Hepatocyte (in vitro differentiated cells): Measurements from ENCODE around the gene LRRC73. TPM values are rescaled to one million over a fixed set of nuclear protein-coding genes. Genes with fewer than 3 reads are reported as not detected.
"Not testable (repeated sequence)": the region's sequence is repeated elsewhere in the genome, so short reads cannot be mapped to it uniquely, and the experiment has no call there.

Source experiments
- DNase-seq: peaks from one replicate; pipeline ENCODE4 v3.0.0-alpha.2; 2016; ENCODE audit warnings: low spot score
- H2AFZ ChIP-seq: fragments of 200-600 bp; sonication (generic); 2 replicates; pipeline ENCODE4 v1.6.0; 2016; ENCODE audit warnings: antibody characterized with exemption, mild to moderate bottlenecking
- H3K27ac ChIP-seq: fragments of 200-600 bp; sonication (generic); 2 replicates; pipeline ENCODE4 v1.5.1; 2016; ENCODE audit warnings: mild to moderate bottlenecking
- H3K27me3 ChIP-seq: fragments of 200-600 bp; sonication (generic); 2 replicates; pipeline ENCODE4 v1.6.1; 2016
- H3K36me3 ChIP-seq: fragments of 200-600 bp; sonication (generic); replicated peaks from 2 replicates; pipeline ENCODE4 v1.5.1; 2016; ENCODE audit warnings: low read depth; ENCODE audit not compliant: insufficient read depth
- H3K4me1 ChIP-seq: fragments of 200-600 bp; sonication (generic); 2 replicates; pipeline ENCODE4 v1.5.1; 2016; ENCODE audit warnings: mild to moderate bottlenecking, moderate library complexity; ENCODE audit not compliant: insufficient read depth
- H3K4me2 ChIP-seq: fragments of 200-600 bp; sonication (generic); 2 replicates; pipeline ENCODE4 v1.6.0; 2016
- H3K4me3 ChIP-seq: fragments of 200-600 bp; sonication (generic); 2 replicates; pipeline ENCODE4 v1.5.1; 2016; ENCODE audit warnings: mild to moderate bottlenecking
- H3K79me2 ChIP-seq: fragments of 200-600 bp; sonication (generic); 2 replicates; pipeline ENCODE4 v1.6.0; 2017; ENCODE audit warnings: mild to moderate bottlenecking
- H3K9me2 ChIP-seq: fragments of 200-600 bp; sonication (generic); replicated peaks from 2 replicates; pipeline ENCODE4 v1.6.0; 2017; ENCODE audit warnings: mild to moderate bottlenecking; ENCODE audit not compliant: insufficient read depth
- H3K9me3 ChIP-seq: fragments of 200-600 bp; sonication (generic); 2 replicates; pipeline ENCODE4 v1.5.1; 2016; ENCODE audit warnings: low read depth, mild to moderate bottlenecking
- H4K20me1 ChIP-seq: fragments of 200-600 bp; sonication (generic); 2 replicates; pipeline ENCODE4 v1.6.0; 2016; ENCODE audit warnings: mild to moderate bottlenecking; ENCODE audit not compliant: insufficient read depth, poor library complexity, severe bottlenecking
- EZH2 ChIP-seq: fragments of 200-600 bp; sonication (generic); IDR thresholded peaks from 2 replicates; pipeline ENCODE4 v1.6.1; 2016; ENCODE audit warnings: antibody characterized with exemption, mild to moderate bottlenecking, borderline replicate concordance
- EZH2phosphoT487 ChIP-seq: fragments of 200-600 bp; sonication (generic); IDR thresholded peaks from one replicate; pipeline ENCODE4 v1.6.1; 2018; ENCODE audit warnings: antibody characterized with exemption, mild to moderate bottlenecking, low read depth, moderate library complexity; ENCODE audit not compliant: unreplicated experiment, severe bottlenecking
- WGBS: methylation state at CpG from one replicate; pipeline ENCODE4 v1.1.6; 2016; ENCODE audit warnings: low lambda C conversion rate; ENCODE audit errors: missing lambda C conversion rate; 5-methylcytosine and 5-hydroxymethylcytosine counted together
- polyA plus RNA-seq: library from polyadenylated mRNA; unstranded; fragments of >200 nt; fragmentation: Nextera tagmentation; extraction: Ambion mirVana; gene quantifications from 2 replicates; pipeline ENCODE4 v1.2.1, GENCODE V29; 2016
- total RNA-seq: library from RNA; depleted of rRNA; stranded (reverse); fragments of >200 nt; gene quantifications from 2 replicates; pipeline ENCODE4 v1.2.3, GENCODE V29; 2014
- TF ChIP-seq, protein P1 (sequence below): fragments of 200-600 bp; sonication (generic); IDR thresholded peaks from 2 replicates; pipeline ENCODE4 v1.5.1; 2016; ENCODE audit warnings: antibody characterized with exemption, mild to moderate bottlenecking; ENCODE audit not compliant: poor library complexity

The LRRC73 gene
- total and polyA plus RNA-seq, 2 experiments from 2014 or later: 0.22 TPM; not detected in 1

GRCh38 chr6:43469947-43470346, 40.2 kb downstream of the LRRC73 start:
- DNase-seq: no peak
- H3K4me1 ChIP-seq: no peaks in the 10 kb centered on the region
- no peaks in the 10 kb centered on the region for H3K79me2 ChIP-seq
- no peak overlapping the region for H3K4me3 ChIP-seq
- WGBS: 93% methylated on average over 7 of the region's 7 CpGs
- H3K36me3 ChIP-seq: no peaks in the 10 kb centered on the region
- H3K4me2 ChIP-seq: no peak overlapping the region
- H3K9me3 ChIP-seq: no peaks in the 10 kb centered on the region
- no peaks in the 10 kb centered on the region for H3K27me3 ChIP-seq
- H3K27ac ChIP-seq: no peak overlapping the region
- no peak overlapping the region for H2AFZ ChIP-seq
- H3K9me2 ChIP-seq: no peaks in the 10 kb centered on the region
- no peaks in the 10 kb centered on the region for H4K20me1 ChIP-seq
- TF ChIP-seq, protein P1, sequence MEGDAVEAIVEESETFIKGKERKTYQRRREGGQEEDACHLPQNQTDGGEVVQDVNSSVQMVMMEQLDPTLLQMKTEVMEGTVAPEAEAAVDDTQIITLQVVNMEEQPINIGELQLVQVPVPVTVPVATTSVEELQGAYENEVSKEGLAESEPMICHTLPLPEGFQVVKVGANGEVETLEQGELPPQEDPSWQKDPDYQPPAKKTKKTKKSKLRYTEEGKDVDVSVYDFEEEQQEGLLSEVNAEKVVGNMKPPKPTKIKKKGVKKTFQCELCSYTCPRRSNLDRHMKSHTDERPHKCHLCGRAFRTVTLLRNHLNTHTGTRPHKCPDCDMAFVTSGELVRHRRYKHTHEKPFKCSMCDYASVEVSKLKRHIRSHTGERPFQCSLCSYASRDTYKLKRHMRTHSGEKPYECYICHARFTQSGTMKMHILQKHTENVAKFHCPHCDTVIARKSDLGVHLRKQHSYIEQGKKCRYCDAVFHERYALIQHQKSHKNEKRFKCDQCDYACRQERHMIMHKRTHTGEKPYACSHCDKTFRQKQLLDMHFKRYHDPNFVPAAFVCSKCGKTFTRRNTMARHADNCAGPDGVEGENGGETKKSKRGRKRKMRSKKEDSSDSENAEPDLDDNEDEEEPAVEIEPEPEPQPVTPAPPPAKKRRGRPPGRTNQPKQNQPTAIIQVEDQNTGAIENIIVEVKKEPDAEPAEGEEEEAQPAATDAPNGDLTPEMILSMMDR: no peak
- TF ChIP-seq EZH2phosphoT487: no peak
- no peak for TF ChIP-seq EZH2

GRCh38 chr6:43468748-43469681, 41.1 kb downstream of the LRRC73 start:
- no peak for DNase-seq
- H3K4me2 ChIP-seq: no peak overlapping the region
- no peaks in the 10 kb centered on the region for H3K9me3 ChIP-seq
- no peaks in the 10 kb centered on the region for H3K4me1 ChIP-seq
- no peaks in the 10 kb centered on the region for H4K20me1 ChIP-seq
- no peaks in the 10 kb centered on the region for H3K36me3 ChIP-seq
- H2AFZ ChIP-seq: no peak overlapping the region
- no peaks in the 10 kb centered on the region for H3K27me3 ChIP-seq
- no peaks in the 10 kb centered on the region for H3K79me2 ChIP-seq
- TF ChIP-seq EZH2: no peak
- no peak for TF ChIP-seq EZH2phosphoT487
- H3K4me3 ChIP-seq: no peak overlapping the region
- no peaks in the 10 kb centered on the region for H3K9me2 ChIP-seq
- 68% methylated on average over 13 of the region's 13 CpGs for WGBS
- no peak overlapping the region for H3K27ac ChIP-seq

GRCh38 chr6:43468240-43468639, 41.9 kb downstream of the LRRC73 start:
- WGBS: 81% methylated on average over 4 of the region's 4 CpGs
- DNase-seq: no peak
- Histone ChIP-seq H3K4me2 (no peak overlapping the region), H2AFZ (no peak overlapping the region), H3K27me3 (no peaks in the 10 kb centered on the region), H3K36me3 (no peaks in the 10 kb centered on the region), H3K79me2 (no peaks in the 10 kb centered on the region), H3K4me3 (no peak overlapping the region), H4K20me1 (no peaks in the 10 kb centered on the region), H3K27ac (no peak overlapping the region), H3K4me1 (no peaks in the 10 kb centered on the region), H3K9me2 (no peaks in the 10 kb centered on the region), H3K9me3 (no peaks in the 10 kb centered on the region)
- TF ChIP-seq EZH2: no peak
- TF ChIP-seq, protein P1: no peak
- no peak for TF ChIP-seq EZH2phosphoT487

- H3K4me3 ChIP-seq: no peak overlapping the region
- H3K36me3 ChIP-seq: no peaks in the 10 kb centered on the region
- TF ChIP-seq, protein P1: no peak
- no peak for TF ChIP-seq EZH2phosphoT487
- TF ChIP-seq EZH2: no peak
- H3K27me3 ChIP-seq: no peaks in the 10 kb centered on the region
- no peaks in the 10 kb centered on the region for H3K4me1 ChIP-seq
- no peak for DNase-seq
- H3K9me2 ChIP-seq: no peaks in the 10 kb centered on the region
- no peaks in the 10 kb centered on the region for H3K79me2 ChIP-seq
- H3K4me2 ChIP-seq: no peak overlapping the region
- H4K20me1 ChIP-seq: no peaks in the 10 kb centered on the region
- H3K9me3 ChIP-seq: no peaks in the 10 kb centered on the region
- no peak overlapping the region for H3K27ac ChIP-seq
- WGBS: 77% methylated on average over 4 of the region's 4 CpGs
- no peak overlapping the region for H2AFZ ChIP-seq
Measured at GRCh38 chr6:43467752-43468151, 42.4 kb downstream of the LRRC73 start.

- not testable (repeated sequence) for H4K20me1 ChIP-seq, H2AFZ ChIP-seq, H3K79me2 ChIP-seq, H3K27me3 ChIP-seq, H3K36me3 ChIP-seq, H3K9me2 ChIP-seq, H3K4me3 ChIP-seq, H3K4me1 ChIP-seq, H3K9me3 ChIP-seq, H3K27ac ChIP-seq, H3K4me2 ChIP-seq, DNase-seq
- 75% methylated on average over 5 of the region's 5 CpGs for WGBS
Measured at GRCh38 chr6:43467265-43467664, 42.9 kb downstream of the LRRC73 start.
